ENCODE results near the gene NUDT15. TPM values are rescaled to one million over a fixed set of nuclear protein-coding genes. Genes with fewer than 3 reads are reported as not detected.

Gene NUDT15
- total RNA-seq, 4 donors from 2014 or later = 12.8 to 19.0 (median 15.9) TPM

GRCh38 chr13:48078251-48078656, 40.7 kb downstream of the NUDT15 start:
- H3K9me3 ChIP-seq = no peaks in the 10 kb centered on the region
- TF ChIP-seq CTCF (IDR thresholded peaks at IDR 0.05) = no peak
- TF ChIP-seq POLR2A (IDR thresholded peaks at IDR 0.05) = no peak

GRCh38 chr13:48081739-48082138, 44.2 kb downstream of the NUDT15 start:
- intact Hi-C loops (cut with DNase I) = no loop called here
- TF ChIP-seq POLR2A (IDR thresholded peaks at IDR 0.05) = no peak
- TF ChIP-seq CTCF (IDR thresholded peaks at IDR 0.05) = no peak
- DNase-seq = no peak
- Histone ChIP-seq H3K27ac (no peak overlapping the region), H3K4me3 (replicated peaks in 1 of 3) (no peak overlapping the region), H3K9me3 (no peaks in the 10 kb centered on the region), H3K27me3 (no peaks in the 10 kb centered on the region), H3K4me1 (no peaks in the 10 kb centered on the region), H3K36me3 (peaks cover 46 to 56% of the 10 kb centered on the region in 2 donors)
- WGBS, 2 donors = 95 to 98% methylated on average over 4 of the region's 4 CpGs

More at GRCh38 chr13:48078251-48078656, 40.7 kb downstream of the NUDT15 start:
- Histone ChIP-seq H3K4me3 (replicated peaks in 1 of 3) (no peak overlapping the region), H3K27me3 (no peaks in the 10 kb centered on the region), H3K4me1 (no peaks in the 10 kb centered on the region), H3K36me3 (peaks cover 38 to 56% of the 10 kb centered on the region in 2 donors), H3K27ac (no peak overlapping the region)
- intact Hi-C loops (cut with DNase I) = no loop called here
- DNase-seq = no peak
- 50 to 56% methylated on average over 2 of the region's 2 CpGs for WGBS, 2 donors

GRCh38 chr13:48086272-48086671, 48.7 kb downstream of the NUDT15 start:
- H3K36me3 ChIP-seq = peaks cover 18 to 19% of the 10 kb centered on the region in 2 donors
- no peak overlapping the region for H3K4me3 ChIP-seq (replicated peaks in 1 of 3)
- DNase-seq = no peak
- WGBS, 2 donors = 88 to 94% methylated on average over 2 of the region's 2 CpGs
- no peak overlapping the region for H3K27ac ChIP-seq
- H3K27me3 ChIP-seq = no peaks in the 10 kb centered on the region
- intact Hi-C loops (cut with DNase I) = no loop called here
- H3K4me1 ChIP-seq = peaks cover 0 to 4% of the 10 kb centered on the region in 2 donors
- H3K9me3 ChIP-seq = no peaks in the 10 kb centered on the region
- TF ChIP-seq CTCF (IDR thresholded peaks at IDR 0.05) = no peak
- TF ChIP-seq POLR2A (IDR thresholded peaks at IDR 0.05) = no peak

GRCh38 chr13:48093588-48093987, 56.1 kb downstream of the NUDT15 start:
- no peak overlapping the region for H3K27ac ChIP-seq
- H3K4me3 ChIP-seq (replicated peaks in 1 of 3) = no peak overlapping the region
- no peaks in the 10 kb centered on the region for H3K9me3 ChIP-seq
- 75 to 79% methylated on average over 9 of the region's 9 CpGs for WGBS, 2 donors
- H3K4me1 ChIP-seq = peaks cover 10 to 18% of the 10 kb centered on the region in 2 donors
- H3K36me3 ChIP-seq = no peaks in the 10 kb centered on the region
- intact Hi-C loops (cut with DNase I) = loop anchor here (10.0 kb wide), 1 partner anchor 211 kb away; the partner anchor contains the start of gene RB1
- DNase-seq = no peak
- no peak for TF ChIP-seq POLR2A (IDR thresholded peaks at IDR 0.05)
- no peak for TF ChIP-seq CTCF (IDR thresholded peaks at IDR 0.05)
- no peaks in the 10 kb centered on the region for H3K27me3 ChIP-seq

GRCh38 chr13:48094404-48094780, 56.9 kb downstream of the NUDT15 start:
- intact Hi-C loops (cut with DNase I) = loop anchor here (10.0 kb wide), 1 partner anchor 210 kb away; the partner anchor contains the start of gene RB1
- Histone ChIP-seq H3K36me3 (no peaks in the 10 kb centered on the region), H3K4me1 (peaks cover 10 to 16% of the 10 kb centered on the region in 2 donors), H3K4me3 (replicated peaks in 1 of 3) (peak overlapping the region; percentile 81 to 95 (median 90)), H3K27me3 (no peaks in the 10 kb centered on the region), H3K9me3 (no peaks in the 10 kb centered on the region), H3K27ac (peak overlapping the region; percentile 30 to 85 (median 61))
- TF ChIP-seq POLR2A (IDR thresholded peaks at IDR 0.05) (no peak), CTCF (IDR thresholded peaks at IDR 0.05) (no peak)
- WGBS, 2 donors = 0 to 1% methylated on average over 6 to 14 of the region's 14 CpGs
- no peak for DNase-seq

Measured in thyroid gland (tissue), 4 donors.